ENCODE data around the gene IRX6.

Gene IRX6

DNA sequence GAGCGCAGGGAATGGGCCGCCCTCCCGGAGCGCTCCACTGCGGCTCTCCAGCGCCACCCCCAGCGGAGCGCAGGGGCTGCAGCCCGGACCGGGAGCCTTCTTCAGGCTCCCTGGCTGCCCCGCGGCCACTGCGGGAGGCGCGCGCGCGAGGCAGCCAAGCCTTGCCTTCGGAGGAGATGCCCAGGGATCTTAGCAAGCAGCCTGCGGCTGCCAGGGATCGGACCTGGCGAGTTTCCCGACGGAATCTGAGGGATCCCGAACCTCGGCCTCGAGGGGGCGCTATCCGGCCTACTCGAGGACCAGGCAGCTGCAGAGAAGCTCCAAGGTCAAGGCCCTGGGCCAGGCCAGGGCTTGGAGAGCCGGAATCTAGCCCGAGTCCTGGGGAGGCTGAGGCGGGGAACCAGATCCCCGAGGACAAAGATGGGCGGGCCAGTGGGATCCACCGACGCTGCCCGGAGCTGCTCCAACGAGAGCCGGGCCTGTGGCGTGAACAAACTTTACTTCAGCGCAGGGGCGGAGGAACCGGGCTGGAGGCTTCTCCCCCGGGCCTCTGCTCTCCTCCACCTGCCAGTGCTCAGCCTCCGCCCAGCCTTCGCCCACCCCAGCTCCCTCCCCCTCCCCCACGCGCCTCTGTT lies at the start of gene IRX6:
TSS of gene IRX6 (plus strand) at position 567 of the 635 bp plus-strand sequence. CDS start 889 bp downstream, outside the sequence.
- FAIRE-seq = no peak
- peak; percentile 46 for DNase-seq (ENCODE audit: low spot score)

DNA sequence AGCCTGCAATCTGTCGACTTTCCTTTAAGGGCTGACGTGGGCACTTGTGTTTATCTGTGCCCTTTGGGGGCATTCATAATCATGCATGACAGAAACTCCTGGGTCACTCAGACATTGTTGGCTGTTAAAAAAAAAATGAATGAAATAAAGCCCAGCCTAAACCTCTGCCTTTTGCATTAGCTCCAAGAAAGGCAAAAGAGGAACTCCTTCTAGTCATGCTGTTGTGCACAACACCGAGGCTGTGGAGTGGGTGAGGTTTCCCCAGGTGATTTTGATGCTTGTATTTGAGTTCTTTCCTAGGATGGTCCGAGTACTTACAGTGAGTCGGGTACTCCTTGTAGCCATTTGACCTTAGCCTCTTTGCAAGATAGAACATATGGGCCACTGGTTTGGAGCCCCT lies 49.6 kb upstream of the IRX6 start:
- DNase-seq (ENCODE audit: low spot score) (no peak), FAIRE-seq (no peak)

DNA sequence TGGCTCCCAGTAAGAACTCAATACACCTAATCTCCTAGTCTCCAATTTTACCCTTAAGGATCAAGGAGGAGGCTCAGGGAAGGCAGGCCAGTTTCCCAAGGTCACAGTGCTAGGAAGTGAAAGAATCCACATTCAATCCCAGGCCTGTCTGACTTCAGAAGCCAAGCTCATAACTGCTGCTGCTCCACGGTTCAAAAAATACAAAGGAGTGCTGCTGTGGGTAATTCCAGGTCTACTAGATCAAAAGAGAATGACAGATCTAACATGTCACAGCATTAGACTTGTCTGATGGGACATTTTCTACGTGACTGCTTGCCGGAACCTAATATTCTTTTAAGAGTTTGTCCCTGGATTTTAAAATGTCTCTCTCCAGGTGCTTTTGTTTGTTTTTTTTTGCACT lies 48.8 kb upstream of the IRX6 start:
- DNase-seq (ENCODE audit: low spot score) (no peak), FAIRE-seq (no peak)

- FAIRE-seq (no peak), DNase-seq (ENCODE audit: low spot score) (no peak)
Measured at GRCh38 chr16:55275869-55276268, 48.1 kb upstream of the IRX6 start.

DNA sequence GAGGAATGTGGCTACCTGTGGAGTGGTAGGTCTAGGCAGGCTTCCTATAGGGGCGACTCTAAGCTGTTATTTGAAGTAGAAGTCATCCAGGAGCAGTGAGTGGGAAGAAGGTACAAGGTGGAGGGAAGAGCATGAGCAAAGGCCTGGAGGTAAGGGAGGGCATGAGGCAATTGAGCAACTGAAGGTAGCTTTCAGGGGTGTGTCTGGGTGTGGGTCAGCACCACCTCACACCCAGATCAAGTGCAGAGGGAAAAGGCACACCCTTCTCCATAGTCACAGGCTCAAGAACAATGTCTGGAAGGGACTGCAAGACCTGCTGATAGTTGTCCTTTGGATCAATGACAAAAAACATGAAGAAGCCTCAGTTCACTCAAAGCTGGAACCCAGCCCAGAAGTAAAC lies 46.5 kb upstream of the IRX6 start:
- DNase-seq (ENCODE audit: low spot score) = no peak
- no peak for FAIRE-seq

GRCh38 chr16:55279598-55279997 lies 44.4 kb upstream of the IRX6 start:
- DNase-seq (ENCODE audit: low spot score) (no peak), FAIRE-seq (no peak)

- FAIRE-seq = no peak
- DNase-seq (ENCODE audit: low spot score) = peak; percentile 12
Measured at GRCh38 chr16:55280587-55280986, 43.4 kb upstream of the IRX6 start.

GRCh38 chr16:55282441-55282840 lies 41.6 kb upstream of the IRX6 start:
- no peak for FAIRE-seq
- no peak for DNase-seq (ENCODE audit: low spot score)

DNA sequence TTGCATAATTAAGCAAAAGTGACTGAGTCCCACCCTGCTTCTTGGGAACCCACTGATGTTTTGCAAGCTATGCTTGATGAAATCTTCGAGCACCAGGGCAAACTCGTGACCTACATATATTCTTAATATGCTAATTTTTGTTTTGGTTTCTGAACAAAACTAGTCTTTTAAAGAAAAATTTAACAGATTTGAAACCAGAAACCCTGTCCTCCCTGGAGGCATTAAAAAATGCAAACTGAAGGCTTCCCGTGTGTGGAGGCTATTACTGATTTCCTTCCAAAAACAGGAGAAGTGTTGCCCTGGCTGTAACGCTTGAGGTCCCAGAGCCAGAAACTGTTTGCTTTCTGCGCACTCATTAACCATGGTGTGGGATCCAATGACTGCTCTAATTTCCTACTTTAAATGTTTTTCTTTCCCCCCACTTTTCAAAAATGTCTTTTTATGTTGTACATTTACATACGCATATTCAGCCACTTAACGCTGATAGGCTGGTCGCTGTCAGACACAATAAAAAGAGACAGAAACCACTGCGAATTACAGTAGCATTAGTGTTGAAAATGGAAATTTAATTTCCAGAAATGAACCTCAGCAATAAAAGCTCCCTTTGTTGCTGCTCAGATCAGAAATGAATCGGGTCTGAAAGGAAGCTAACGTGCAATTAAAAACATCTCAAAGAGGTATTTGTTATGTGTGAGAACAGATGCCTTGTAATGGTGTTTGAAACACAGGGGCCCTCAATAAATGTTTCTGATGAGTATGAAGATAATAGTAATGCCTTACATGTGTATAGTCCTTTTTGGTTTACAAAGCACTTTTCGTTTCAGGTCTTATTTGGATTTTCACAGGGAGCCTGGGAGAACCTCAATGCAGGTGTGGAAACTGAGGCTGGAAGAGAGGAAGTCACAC lies 39.9 kb upstream of the IRX6 start:
- FAIRE-seq (no peak), DNase-seq (ENCODE audit: low spot score) (no peak)

DNA sequence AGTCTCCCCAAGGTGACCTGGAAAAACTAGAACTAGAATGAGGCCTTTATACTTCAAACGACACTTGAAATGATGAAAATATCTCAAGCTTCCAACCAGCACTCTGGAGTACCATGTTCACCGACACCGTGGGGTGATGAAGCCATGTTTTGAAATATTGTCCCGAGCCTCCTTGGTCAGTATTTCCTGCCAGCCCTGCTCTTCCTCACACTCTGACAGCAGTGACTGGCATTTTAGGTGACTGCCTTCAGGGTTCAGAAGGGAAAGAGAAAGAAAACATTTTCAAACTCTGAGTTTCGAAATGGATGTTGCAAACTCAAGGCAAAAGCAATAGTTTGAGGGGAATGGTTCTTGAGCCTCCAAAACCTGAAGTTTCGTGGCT lies 39.3 kb upstream of the IRX6 start:
- DNase-seq (ENCODE audit: low spot score) (no peak), FAIRE-seq (no peak)

- FAIRE-seq = no peak
- no peak for DNase-seq (ENCODE audit: low spot score)
Measured at GRCh38 chr16:55285586-55285985, 38.4 kb upstream of the IRX6 start.

GRCh38 chr16:55289353-55289752 lies 34.6 kb upstream of the IRX6 start:
- FAIRE-seq = no peak
- DNase-seq (ENCODE audit: low spot score) = no peak

GRCh38 chr16:55291847-55292246 lies 32.2 kb upstream of the IRX6 start:
- no peak for DNase-seq (ENCODE audit: low spot score)
- no peak for FAIRE-seq

DNA sequence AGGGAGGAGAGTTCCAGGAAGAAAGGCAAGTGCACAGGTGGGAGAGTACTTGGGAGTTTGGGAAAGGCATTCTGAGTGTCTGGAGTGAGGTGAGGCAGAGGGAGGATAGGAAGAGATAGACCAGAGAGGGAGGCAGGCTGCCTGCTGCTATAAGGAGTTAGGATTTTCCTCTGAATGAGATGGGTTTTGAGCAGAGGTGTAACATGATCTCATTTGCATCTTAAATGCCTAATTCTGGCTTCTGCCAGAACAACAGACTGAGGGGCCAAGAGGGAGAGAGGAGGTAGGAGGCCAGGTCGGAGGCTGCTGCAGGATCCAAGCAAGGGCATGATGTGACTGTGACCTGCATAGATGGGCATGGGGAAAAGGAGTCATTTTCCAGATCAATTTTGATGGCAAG lies 31.5 kb upstream of the IRX6 start:
- DNase-seq (ENCODE audit: low spot score) = no peak
- no peak for FAIRE-seq

GRCh38 chr16:55294129-55294528 lies 29.9 kb upstream of the IRX6 start:
- FAIRE-seq = no peak
- no peak for DNase-seq (ENCODE audit: low spot score)

DNA sequence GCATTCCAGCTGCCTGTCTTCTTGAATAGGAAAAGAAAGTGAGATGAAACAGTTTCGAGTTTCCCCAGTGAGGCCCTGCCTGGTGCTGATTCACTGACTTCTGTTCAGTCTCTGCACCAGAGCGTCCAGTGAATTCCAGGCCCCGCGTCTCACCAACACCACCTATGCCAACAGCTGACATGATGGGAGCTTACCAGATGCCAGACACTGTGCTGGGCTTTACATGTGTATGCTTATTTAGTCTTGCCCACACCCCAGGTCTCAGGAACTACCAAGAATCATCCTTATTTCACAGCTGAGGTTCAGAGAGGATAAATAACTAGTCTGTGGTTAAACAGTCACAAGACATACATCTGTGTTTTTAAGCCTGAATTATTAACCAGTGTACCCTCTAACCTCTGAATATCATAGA lies 29.1 kb upstream of the IRX6 start:
- no peak for DNase-seq (ENCODE audit: low spot score)
- no peak for FAIRE-seq

- DNase-seq (ENCODE audit: low spot score) (peak; percentile 74), FAIRE-seq (no peak)
Measured at GRCh38 chr16:55297062-55297909, 26.7 kb upstream of the IRX6 start.

DNA sequence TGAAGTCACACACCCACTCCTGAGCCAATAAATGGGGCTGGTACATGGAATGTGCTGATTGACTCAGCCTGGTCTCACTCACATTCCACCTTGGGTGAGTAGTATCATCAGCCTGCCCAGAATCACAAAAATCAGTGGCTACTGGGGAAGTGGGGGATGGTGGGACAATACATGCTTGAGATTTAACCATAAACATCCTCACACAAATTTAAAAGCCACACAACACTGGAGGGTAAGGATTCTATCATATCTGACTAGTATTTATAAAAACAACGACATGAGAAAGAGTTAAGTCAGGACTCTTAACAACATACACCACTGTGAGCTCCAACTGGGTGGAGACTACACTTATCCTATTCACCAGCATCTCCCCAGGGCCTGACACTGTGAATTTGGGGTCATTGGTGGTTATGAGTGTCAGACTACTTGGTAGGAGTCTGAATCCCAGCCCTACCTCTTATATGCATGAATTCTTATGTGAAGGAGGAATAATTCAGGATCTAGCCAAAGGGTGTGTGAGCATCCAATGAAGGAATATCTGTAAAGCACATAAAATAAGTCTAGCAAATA lies 26.0 kb upstream of the IRX6 start:
- FAIRE-seq (peak; percentile 62), DNase-seq (ENCODE audit: low spot score) (peak; percentile 83)

GRCh38 chr16:55301385-55302008 lies 22.5 kb upstream of the IRX6 start:
- FAIRE-seq = no peak

DNA sequence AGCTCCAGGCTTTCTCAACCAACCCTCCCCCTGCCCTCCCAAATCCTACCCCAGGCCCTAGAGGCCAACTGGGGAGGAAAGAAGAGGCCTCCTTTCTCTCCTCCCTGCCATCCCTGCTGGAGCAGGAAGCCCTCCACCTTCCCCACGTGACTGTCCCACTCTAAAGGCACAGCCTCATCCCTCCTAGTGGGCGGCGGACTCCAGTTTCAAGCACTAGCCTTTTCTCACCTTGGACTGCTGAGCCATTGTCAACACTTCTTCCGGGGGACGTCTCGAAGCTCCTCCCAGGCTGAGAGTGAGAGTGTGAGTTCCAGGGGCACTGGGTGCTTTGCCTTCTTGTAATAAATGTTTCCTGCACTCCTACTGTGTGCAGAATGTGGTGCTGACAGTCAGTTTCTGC lies 21.4 kb upstream of the IRX6 start:
- DNase-seq (ENCODE audit: low spot score) = no peak
- no peak for FAIRE-seq

More at GRCh38 chr16:55301385-55302008, 22.5 kb upstream of the IRX6 start:
- no peak for DNase-seq (ENCODE audit: low spot score)

- FAIRE-seq (no peak), DNase-seq (ENCODE audit: low spot score) (no peak)
Measured at GRCh38 chr16:55308973-55309372, 15.0 kb upstream of the IRX6 start.
